ENCODE measurements around the gene PRADC1. TPM values are rescaled to one million over a fixed set of nuclear protein-coding genes. Genes with fewer than 3 reads are reported as not detected.

PRADC1 gene
- total RNA-seq, 1 experiment from 2014 or later, result 18.6 TPM

DNA sequence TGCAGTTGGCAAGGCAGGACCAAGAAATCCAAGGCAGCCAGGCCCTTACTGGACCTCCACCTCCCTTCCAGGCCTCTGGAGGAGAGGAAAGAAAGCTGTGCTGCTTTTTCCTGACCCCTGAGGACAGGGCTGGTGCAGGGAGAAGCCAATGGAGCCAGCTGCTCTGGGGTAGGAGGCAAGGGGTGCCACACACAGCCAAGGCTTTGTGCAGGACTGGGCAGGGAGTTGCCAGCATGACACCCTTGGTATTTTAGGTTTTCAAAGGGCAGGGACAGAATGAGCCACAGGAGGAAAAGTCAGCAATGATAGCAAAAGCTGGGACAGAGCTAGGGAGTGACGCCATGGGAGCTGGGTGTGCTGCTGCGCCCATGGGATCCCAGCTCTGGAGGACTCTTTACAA lies 24.0 kb upstream of the PRADC1 start:
- no TSS peak for BruUV-seq (replicated peaks)
- Histone ChIP-seq H3K36me3 (ENCODE audit: control insufficient read depth, insufficient read depth, low read length) (peaks cover 7% of the 10 kb centered on the region), H3K9me3 (ENCODE audit: control insufficient read depth, insufficient read depth, low read depth, low read length) (no peaks in the 10 kb centered on the region), H3K27me3 (ENCODE audit: control insufficient read depth, insufficient read depth, low read length) (no peaks in the 10 kb centered on the region), H3K4me1 (ENCODE audit: control insufficient read depth, insufficient read depth, low read length) (no peaks in the 10 kb centered on the region), H3K4me3 (ENCODE audit: low read depth in 2 of 2, low read length in 2 of 2) (no peak overlapping the region), H3K27ac (ENCODE audit: low read length) (no peak overlapping the region)
- in situ Hi-C loops (cut with HindIII; ENCODE audit: low pct_unique_long_range_greater_than_20kb, low sequenced_read_pairs) (no loop called here), intact Hi-C loops (cut with micrococcal nuclease; ENCODE audit: unreplicated experiment) (no loop called here)
- ATAC-seq (0 out of 2 replicates have a peak, but pooled peaks have one; percentile 8), DNase-seq (ENCODE audit: low read depth, low spot score) (no peak)
- TF ChIP-seq, protein P1, sequence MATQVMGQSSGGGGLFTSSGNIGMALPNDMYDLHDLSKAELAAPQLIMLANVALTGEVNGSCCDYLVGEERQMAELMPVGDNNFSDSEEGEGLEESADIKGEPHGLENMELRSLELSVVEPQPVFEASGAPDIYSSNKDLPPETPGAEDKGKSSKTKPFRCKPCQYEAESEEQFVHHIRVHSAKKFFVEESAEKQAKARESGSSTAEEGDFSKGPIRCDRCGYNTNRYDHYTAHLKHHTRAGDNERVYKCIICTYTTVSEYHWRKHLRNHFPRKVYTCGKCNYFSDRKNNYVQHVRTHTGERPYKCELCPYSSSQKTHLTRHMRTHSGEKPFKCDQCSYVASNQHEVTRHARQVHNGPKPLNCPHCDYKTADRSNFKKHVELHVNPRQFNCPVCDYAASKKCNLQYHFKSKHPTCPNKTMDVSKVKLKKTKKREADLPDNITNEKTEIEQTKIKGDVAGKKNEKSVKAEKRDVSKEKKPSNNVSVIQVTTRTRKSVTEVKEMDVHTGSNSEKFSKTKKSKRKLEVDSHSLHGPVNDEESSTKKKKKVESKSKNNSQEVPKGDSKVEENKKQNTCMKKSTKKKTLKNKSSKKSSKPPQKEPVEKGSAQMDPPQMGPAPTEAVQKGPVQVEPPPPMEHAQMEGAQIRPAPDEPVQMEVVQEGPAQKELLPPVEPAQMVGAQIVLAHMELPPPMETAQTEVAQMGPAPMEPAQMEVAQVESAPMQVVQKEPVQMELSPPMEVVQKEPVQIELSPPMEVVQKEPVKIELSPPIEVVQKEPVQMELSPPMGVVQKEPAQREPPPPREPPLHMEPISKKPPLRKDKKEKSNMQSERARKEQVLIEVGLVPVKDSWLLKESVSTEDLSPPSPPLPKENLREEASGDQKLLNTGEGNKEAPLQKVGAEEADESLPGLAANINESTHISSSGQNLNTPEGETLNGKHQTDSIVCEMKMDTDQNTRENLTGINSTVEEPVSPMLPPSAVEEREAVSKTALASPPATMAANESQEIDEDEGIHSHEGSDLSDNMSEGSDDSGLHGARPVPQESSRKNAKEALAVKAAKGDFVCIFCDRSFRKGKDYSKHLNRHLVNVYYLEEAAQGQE (IDR thresholded peaks at IDR 0.05; ENCODE audit: insufficient read depth in 1 of 2, low read depth in 2 of 2, low read length in 1 of 2), result no peak
- no peak for TF ChIP-seq POLR2AphosphoS5 (IDR thresholded peaks at IDR 0.05; ENCODE audit: low read depth, low read length)
- TF ChIP-seq TCF7L2 (IDR thresholded peaks at IDR 0.05; ENCODE audit: low read depth, low read length), result no peak
- TF ChIP-seq SIN3A (IDR thresholded peaks at IDR 0.05; ENCODE audit: borderline replicate concordance, insufficient read depth, low read depth, low read length), result no peak
- TF ChIP-seq, protein P2, sequence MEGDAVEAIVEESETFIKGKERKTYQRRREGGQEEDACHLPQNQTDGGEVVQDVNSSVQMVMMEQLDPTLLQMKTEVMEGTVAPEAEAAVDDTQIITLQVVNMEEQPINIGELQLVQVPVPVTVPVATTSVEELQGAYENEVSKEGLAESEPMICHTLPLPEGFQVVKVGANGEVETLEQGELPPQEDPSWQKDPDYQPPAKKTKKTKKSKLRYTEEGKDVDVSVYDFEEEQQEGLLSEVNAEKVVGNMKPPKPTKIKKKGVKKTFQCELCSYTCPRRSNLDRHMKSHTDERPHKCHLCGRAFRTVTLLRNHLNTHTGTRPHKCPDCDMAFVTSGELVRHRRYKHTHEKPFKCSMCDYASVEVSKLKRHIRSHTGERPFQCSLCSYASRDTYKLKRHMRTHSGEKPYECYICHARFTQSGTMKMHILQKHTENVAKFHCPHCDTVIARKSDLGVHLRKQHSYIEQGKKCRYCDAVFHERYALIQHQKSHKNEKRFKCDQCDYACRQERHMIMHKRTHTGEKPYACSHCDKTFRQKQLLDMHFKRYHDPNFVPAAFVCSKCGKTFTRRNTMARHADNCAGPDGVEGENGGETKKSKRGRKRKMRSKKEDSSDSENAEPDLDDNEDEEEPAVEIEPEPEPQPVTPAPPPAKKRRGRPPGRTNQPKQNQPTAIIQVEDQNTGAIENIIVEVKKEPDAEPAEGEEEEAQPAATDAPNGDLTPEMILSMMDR (IDR thresholded peaks at IDR 0.05), result no peak
- ChIA-PET POLR2A (no interaction called here), CTCF (interaction anchor here (1.6 kb wide), 1 partner anchor 44 kb away, joined by 4 read pairs; no protein-coding TSS in a partner anchor)

DNA sequence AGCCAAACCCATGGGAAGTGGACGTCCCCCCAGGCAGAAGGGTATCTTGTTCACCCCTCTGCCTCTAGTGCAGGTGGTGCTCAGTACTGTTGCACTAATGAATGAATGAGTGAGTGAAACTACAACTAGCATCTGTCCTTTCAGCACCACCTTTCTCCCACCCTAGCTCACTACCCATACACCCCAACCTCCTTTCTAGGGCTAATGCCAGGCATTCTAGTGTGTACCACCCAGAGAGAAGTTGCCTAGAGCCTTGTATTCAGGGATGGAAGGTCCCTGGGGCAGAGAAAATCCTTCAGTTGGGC lies 23.5 kb upstream of the PRADC1 start:
- Histone ChIP-seq H3K9me3 (ENCODE audit: control insufficient read depth, insufficient read depth, low read depth, low read length) (no peaks in the 10 kb centered on the region), H3K27me3 (ENCODE audit: control insufficient read depth, insufficient read depth, low read length) (no peaks in the 10 kb centered on the region), H3K27ac (ENCODE audit: low read length) (no peak overlapping the region), H3K36me3 (ENCODE audit: control insufficient read depth, insufficient read depth, low read length) (peaks cover 7% of the 10 kb centered on the region), H3K4me3 (ENCODE audit: low read depth in 2 of 2, low read length in 2 of 2) (no peak overlapping the region), H3K4me1 (ENCODE audit: control insufficient read depth, insufficient read depth, low read length) (no peaks in the 10 kb centered on the region)
- in situ Hi-C loops (cut with HindIII; ENCODE audit: low pct_unique_long_range_greater_than_20kb, low sequenced_read_pairs), result no loop called here
- TF ChIP-seq POLR2AphosphoS5 (IDR thresholded peaks at IDR 0.05; ENCODE audit: low read depth, low read length), result 0 out of 2 replicates have a peak, but pooled peaks have one; percentile 30
- TF ChIP-seq TCF7L2 (IDR thresholded peaks at IDR 0.05; ENCODE audit: low read depth, low read length), result no peak
- TF ChIP-seq SIN3A (IDR thresholded peaks at IDR 0.05; ENCODE audit: borderline replicate concordance, insufficient read depth, low read depth, low read length), result no peak
- TF ChIP-seq, protein P2 (IDR thresholded peaks at IDR 0.05), result no peak
- TF ChIP-seq, protein P1 (IDR thresholded peaks at IDR 0.05; ENCODE audit: insufficient read depth in 1 of 2, low read depth in 2 of 2, low read length in 1 of 2), result no peak
- 0 out of 2 replicates have a peak, but pooled peaks have one; percentile 3 for ATAC-seq
- intact Hi-C loops (cut with micrococcal nuclease; ENCODE audit: unreplicated experiment), result no loop called here
- no TSS peak for BruUV-seq (replicated peaks)
- no peak for DNase-seq (ENCODE audit: low read depth, low spot score)
- ChIA-PET POLR2A (no interaction called here), CTCF (interaction anchor here (1.6 kb wide), 1 partner anchor 44 kb away, joined by 4 read pairs; no protein-coding TSS in a partner anchor)
